ENCODE results near the gene HEATR5A.

DNA sequence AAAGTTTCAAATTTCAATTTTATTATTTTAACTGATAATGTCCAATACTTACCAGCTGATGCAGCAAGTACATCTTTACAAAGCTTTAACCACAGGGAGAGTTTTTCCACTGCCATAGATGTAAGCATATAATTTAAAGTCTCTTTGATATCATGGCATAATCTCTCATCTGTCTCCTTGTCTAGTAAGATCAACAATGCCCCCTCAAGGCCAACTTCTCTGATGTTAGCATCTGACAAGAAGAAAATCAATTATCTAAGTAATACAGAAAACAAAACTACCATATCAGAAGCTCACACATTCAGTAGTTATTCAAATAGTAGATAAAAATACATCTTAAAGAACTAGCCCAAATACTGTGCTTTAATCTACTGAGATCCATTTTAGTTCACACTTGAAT, 94.2 kb downstream of the HEATR5A start:
- TF ChIP-seq, protein P1, sequence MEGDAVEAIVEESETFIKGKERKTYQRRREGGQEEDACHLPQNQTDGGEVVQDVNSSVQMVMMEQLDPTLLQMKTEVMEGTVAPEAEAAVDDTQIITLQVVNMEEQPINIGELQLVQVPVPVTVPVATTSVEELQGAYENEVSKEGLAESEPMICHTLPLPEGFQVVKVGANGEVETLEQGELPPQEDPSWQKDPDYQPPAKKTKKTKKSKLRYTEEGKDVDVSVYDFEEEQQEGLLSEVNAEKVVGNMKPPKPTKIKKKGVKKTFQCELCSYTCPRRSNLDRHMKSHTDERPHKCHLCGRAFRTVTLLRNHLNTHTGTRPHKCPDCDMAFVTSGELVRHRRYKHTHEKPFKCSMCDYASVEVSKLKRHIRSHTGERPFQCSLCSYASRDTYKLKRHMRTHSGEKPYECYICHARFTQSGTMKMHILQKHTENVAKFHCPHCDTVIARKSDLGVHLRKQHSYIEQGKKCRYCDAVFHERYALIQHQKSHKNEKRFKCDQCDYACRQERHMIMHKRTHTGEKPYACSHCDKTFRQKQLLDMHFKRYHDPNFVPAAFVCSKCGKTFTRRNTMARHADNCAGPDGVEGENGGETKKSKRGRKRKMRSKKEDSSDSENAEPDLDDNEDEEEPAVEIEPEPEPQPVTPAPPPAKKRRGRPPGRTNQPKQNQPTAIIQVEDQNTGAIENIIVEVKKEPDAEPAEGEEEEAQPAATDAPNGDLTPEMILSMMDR (IDR thresholded peaks at IDR 0.05 in 2 of 3, conservative IDR thresholded peaks at IDR 0.05 in 1 of 3; ENCODE audit: insufficient read depth in 2 of 3, low read depth in 1 of 3, low read length in 3 of 3), result no peak
- TF ChIP-seq SIX5 (IDR thresholded peaks at IDR 0.05; ENCODE audit: borderline replicate concordance in 1 of 2, insufficient read depth in 1 of 2, low read depth in 1 of 2, low read length in 2 of 2) (no peak), STAT5B (CRISPR knock-in tag; IDR thresholded peaks at IDR 0.05) (no peak), MEF2D (tag; conservative IDR thresholded peaks at IDR 0.05; ENCODE audit: low read depth) (no peak), FOXK1 (CRISPR knock-in tag; IDR thresholded peaks at IDR 0.05; ENCODE audit: borderline replicate concordance) (no peak), MAZ (CRISPR knock-in tag; conservative IDR thresholded peaks at IDR 0.05 in 1 of 2, IDR thresholded peaks at IDR 0.05 in 1 of 2) (no peak), RHOXF2B (CRISPR knock-in tag; conservative IDR thresholded peaks at IDR 0.05) (no peak), HMG20A (CRISPR knock-in tag; conservative IDR thresholded peaks at IDR 0.05) (no peak)
- TF ChIP-seq, protein P2, sequence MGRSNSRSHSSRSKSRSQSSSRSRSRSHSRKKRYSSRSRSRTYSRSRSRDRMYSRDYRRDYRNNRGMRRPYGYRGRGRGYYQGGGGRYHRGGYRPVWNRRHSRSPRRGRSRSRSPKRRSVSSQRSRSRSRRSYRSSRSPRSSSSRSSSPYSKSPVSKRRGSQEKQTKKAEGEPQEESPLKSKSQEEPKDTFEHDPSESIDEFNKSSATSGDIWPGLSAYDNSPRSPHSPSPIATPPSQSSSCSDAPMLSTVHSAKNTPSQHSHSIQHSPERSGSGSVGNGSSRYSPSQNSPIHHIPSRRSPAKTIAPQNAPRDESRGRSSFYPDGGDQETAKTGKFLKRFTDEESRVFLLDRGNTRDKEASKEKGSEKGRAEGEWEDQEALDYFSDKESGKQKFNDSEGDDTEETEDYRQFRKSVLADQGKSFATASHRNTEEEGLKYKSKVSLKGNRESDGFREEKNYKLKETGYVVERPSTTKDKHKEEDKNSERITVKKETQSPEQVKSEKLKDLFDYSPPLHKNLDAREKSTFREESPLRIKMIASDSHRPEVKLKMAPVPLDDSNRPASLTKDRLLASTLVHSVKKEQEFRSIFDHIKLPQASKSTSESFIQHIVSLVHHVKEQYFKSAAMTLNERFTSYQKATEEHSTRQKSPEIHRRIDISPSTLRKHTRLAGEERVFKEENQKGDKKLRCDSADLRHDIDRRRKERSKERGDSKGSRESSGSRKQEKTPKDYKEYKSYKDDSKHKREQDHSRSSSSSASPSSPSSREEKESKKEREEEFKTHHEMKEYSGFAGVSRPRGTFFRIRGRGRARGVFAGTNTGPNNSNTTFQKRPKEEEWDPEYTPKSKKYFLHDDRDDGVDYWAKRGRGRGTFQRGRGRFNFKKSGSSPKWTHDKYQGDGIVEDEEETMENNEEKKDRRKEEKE (IDR thresholded peaks at IDR 0.05; ENCODE audit: borderline replicate concordance in 1 of 2, control insufficient read depth in 1 of 2, low read depth in 2 of 2, low read length in 1 of 2), result no peak
- TF ChIP-seq, protein P3, sequence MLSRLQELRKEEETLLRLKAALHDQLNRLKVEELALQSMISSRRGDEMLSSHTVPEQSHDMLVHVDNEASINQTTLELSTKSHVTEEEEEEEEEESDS (CRISPR knock-in tag; IDR thresholded peaks at IDR 0.05), result no peak
